GM20000 (cell line): ENCODE results near the gene PTPN5.
A peak's percentile ranks its signal among the peaks of the same experiment; 100 is the strongest.

Source experiments
- DNase-seq: peaks from one replicate; pipeline ENCODE4 v3.0.0; 2012; ENCODE audit warnings: low spot score
- CTCF ChIP-seq: IDR thresholded peaks from 2 replicates; pipeline ENCODE4 v1.5.1; 2012; ENCODE audit warnings: mild to moderate bottlenecking, control low read depth; ENCODE audit errors: extremely low read depth, missing control alignments

Gene PTPN5

GRCh38 chr11:18773104-18773503, 18.5 kb downstream of the PTPN5 start:
- DNase-seq = no peak
- no peak for TF ChIP-seq CTCF

- TF ChIP-seq CTCF = no peak
- DNase-seq = no peak
These were observed 19.4 kb downstream of the PTPN5 start for GRCh38 chr11:18772211-18772610.

- DNase-seq = no peak
- TF ChIP-seq CTCF = no peak
These were observed 20.1 kb downstream of the PTPN5 start for GRCh38 chr11:18771266-18772035.

- no peak for TF ChIP-seq CTCF
- DNase-seq = no peak
These were observed 21.0 kb downstream of the PTPN5 start for GRCh38 chr11:18770479-18771125.

- DNase-seq = peak; percentile 56
- TF ChIP-seq CTCF = no peak
These were observed 21.7 kb downstream of the PTPN5 start for GRCh38 chr11:18769802-18770456.

GRCh38 chr11:18768978-18769377, 22.6 kb downstream of the PTPN5 start:
- no peak for TF ChIP-seq CTCF
- DNase-seq = no peak

- TF ChIP-seq CTCF = no peak
- peak; percentile 64 for DNase-seq
These were observed 23.1 kb downstream of the PTPN5 start for GRCh38 chr11:18768472-18768901.
